Measurements from ENCODE around the gene NID1.
"Not testable (repeated sequence)": the region's sequence is repeated elsewhere in the genome, so short reads cannot be mapped to it uniquely, and the experiment has no call there.

GRCh38 chr1:236078077-236078476 lies 13.2 kb upstream of the NID1 start:
- not testable (repeated sequence) for TF ChIP-seq EZH2 (IDR thresholded peaks at IDR 0.05); POLR2AphosphoS5 (IDR thresholded peaks at IDR 0.05; ENCODE audit: borderline replicate concordance, low read depth, low read length); FOXP2 (optimal IDR thresholded peaks at IDR 0.05; ENCODE audit: control extremely low read depth, extremely low read length, insufficient read depth)

All from SK-N-MC (cell line).